ENCODE measurements around the gene TNNT2.

Gene TNNT2

DNA sequence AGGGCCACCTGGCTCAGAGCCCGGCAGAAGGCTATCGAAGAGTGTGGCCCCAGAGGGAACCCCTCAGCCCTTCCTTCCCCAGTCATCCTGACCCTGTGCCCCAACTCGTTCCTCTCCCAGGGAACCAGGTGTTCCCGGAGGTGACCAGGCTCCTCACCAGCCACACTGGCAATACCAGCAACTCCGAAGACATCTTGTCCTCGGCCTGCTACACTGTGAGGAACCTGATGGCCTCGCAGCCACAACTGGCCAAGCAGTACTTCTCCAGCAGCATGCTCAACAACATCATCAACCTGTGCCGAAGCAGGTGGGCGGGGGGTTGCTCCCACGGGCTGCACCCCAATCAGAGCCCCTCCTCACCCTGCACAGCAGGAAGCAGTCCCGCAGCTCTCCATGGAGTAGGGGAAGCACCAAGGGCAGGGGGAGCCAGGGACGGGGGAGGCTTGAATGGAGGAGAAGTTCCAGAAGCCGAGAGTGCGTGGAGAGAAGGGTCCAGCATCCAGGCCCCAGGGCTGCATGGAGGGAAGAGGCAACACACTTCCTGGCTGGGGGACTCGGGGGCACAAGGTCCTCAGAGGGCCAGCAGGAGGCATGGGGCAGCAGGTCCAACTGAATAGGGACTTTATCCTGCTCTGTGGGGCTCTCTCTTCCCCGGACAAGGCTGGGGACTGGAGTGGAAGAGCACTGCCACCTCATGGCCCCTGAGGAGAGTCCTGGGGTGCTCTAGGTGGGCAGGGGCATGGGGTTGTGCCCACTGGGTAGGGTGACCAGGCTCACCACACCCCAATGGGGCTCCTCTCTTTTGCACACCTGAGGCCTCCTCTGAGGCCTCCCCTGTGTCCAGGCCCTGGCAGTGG, 52.4 kb downstream of the TNNT2 start:
- TF ChIP-seq, protein P1, sequence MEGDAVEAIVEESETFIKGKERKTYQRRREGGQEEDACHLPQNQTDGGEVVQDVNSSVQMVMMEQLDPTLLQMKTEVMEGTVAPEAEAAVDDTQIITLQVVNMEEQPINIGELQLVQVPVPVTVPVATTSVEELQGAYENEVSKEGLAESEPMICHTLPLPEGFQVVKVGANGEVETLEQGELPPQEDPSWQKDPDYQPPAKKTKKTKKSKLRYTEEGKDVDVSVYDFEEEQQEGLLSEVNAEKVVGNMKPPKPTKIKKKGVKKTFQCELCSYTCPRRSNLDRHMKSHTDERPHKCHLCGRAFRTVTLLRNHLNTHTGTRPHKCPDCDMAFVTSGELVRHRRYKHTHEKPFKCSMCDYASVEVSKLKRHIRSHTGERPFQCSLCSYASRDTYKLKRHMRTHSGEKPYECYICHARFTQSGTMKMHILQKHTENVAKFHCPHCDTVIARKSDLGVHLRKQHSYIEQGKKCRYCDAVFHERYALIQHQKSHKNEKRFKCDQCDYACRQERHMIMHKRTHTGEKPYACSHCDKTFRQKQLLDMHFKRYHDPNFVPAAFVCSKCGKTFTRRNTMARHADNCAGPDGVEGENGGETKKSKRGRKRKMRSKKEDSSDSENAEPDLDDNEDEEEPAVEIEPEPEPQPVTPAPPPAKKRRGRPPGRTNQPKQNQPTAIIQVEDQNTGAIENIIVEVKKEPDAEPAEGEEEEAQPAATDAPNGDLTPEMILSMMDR (IDR thresholded peaks at IDR 0.05; ENCODE audit: borderline replicate concordance, insufficient read depth, low read depth, low read length), result no peak
- H3K4me3 ChIP-seq (ENCODE audit: low read depth, low read length), result no peak overlapping the region

DNA sequence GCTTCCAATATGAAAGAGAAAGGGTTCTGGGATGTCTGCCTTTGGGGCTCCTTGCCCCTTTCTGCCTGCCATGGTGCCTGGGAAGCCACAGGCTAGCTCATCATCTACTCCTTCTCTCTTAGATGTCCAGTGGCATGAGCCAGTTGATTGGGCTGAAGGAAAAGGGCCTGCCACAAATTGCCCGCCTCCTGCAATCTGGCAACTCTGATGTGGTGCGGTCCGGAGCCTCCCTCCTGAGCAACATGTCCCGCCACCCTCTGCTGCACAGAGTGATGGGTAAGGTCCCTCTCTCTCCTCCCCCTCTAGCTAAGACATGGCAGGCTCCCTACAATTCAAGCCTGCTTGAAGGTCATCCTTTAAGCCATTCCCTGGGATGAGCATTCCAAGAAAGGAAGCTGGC, 53.2 kb downstream of the TNNT2 start:
- no peak overlapping the region for H3K4me3 ChIP-seq (ENCODE audit: low read depth, low read length)
- TF ChIP-seq, protein P1 (IDR thresholded peaks at IDR 0.05; ENCODE audit: borderline replicate concordance, insufficient read depth, low read depth, low read length), result no peak

DNA sequence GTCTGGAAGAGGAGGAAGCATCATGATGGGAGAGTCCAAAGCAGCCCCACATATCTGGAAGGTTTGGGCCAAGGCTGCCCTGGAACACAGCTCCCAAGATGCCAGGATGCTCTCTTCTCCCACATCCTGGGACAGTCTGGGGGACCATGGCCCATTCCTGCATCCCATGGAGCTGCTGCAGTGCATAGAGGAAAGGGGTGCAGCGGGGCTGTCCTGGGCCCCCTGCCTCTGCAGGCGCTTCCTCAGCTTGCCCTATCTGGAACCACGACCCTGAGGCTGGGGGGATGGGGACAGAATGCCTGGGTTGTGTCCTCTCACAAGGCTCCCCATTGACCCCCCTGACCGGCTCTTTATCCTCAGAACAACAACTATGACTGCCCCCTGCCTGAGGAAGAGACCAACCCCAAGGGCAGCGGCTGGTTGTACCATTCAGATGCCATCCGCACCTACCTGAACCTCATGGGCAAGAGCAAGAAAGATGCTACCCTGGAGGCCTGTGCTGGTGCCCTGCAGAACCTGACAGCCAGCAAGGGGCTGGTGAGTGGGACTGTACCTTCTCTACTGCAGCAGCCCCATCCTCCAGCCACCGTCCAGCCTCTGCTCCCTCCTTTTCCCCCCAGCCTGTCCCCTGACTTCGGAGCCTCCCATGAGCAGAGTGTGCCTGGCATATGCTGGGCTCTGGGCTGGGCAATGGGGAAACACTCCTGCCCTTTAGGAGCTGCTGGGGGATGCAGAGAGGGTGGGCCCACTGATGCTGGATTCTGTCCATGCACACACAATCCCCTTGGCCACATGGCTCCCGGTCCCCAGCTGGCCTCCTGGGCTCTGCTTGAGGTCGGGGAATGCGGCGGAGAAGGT, 54.6 kb downstream of the TNNT2 start:
- TF ChIP-seq, protein P1 (IDR thresholded peaks at IDR 0.05; ENCODE audit: borderline replicate concordance, insufficient read depth, low read depth, low read length), result no peak
- no peak overlapping the region for H3K4me3 ChIP-seq (ENCODE audit: low read depth, low read length)

DNA sequence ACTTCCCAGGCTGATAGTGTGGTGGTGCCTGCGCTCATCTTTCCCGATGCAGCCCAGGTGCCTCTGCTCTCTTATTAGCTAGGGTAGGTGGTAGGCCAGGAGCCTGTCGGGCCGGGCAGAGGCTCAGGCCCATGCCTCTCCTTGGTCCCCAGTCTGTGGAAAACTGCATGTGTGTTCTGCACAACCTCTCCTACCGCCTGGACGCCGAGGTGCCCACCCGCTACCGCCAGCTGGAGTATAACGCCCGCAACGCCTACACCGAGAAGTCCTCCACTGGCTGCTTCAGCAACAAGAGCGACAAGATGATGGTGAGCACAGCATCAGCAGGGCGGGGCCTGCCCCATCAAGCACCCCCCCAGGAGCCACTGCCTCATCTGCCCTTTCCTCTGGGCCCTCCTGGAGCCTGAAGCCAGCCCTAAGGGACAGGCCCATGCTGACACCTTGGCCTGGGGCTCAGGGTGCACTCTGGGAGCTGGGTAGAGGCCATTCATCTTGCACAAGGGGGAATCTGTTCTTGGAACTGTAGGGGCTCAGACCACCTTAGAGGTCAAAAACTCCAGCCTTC, 55.6 kb downstream of the TNNT2 start:
- TF ChIP-seq, protein P1 (IDR thresholded peaks at IDR 0.05; ENCODE audit: borderline replicate concordance, insufficient read depth, low read depth, low read length), result no peak
- no peak overlapping the region for H3K4me3 ChIP-seq (ENCODE audit: low read depth, low read length)

DNA sequence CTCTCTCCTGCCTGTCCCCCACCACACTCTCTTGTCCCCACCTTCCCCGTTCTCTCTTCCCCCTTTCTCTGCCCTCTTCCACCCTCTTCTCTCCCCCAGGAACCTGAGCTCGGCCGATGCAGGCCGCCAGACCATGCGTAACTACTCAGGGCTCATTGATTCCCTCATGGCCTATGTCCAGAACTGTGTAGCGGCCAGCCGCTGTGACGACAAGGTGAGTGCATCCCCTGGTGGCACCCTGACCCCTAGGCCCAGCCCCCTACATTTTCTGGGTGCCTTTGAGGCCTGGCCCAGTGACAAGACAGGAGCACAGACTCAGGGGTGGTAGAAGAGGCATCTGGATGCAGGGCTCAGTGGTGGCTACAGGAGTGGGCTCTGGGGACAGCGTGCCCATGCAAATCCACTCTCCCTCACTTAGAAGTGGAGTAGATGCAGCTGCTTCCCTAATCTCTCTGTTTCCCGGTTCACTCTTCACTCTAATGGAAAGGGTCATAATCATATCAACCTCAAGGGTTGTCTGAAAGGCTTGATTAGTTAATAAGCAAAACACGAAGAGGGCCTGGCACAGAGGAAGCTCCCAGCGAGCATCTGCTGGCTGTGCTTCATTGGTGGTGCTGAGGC, 57.2 kb downstream of the TNNT2 start:
- H3K4me3 ChIP-seq (ENCODE audit: low read depth, low read length), result no peak overlapping the region
- TF ChIP-seq, protein P1 (IDR thresholded peaks at IDR 0.05; ENCODE audit: borderline replicate concordance, insufficient read depth, low read depth, low read length), result no peak

DNA sequence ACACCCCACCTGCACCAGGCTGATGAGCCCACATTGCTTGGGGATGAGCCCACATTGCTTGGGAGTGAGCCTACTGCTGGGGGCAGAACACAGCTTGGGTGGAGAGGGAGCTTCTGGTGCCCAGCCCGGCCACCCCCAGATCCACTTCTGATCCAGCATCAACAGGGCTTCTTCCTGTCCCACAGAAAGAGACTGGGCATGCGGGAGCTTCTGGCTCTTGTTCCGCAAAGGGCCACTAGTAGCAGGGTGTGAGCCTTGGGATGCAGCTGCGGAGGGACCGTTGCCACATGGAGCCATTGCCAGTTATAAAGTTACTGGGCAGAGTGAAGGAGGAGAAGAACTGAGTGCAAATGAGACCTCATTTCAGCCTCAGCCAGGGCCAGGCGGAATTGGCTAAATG, 57.8 kb downstream of the TNNT2 start:
- TF ChIP-seq, protein P1 (IDR thresholded peaks at IDR 0.05; ENCODE audit: borderline replicate concordance, insufficient read depth, low read depth, low read length), result no peak
- H3K4me3 ChIP-seq (ENCODE audit: low read depth, low read length), result no peak overlapping the region
